ENCODE data around the gene FIGN. TPM values are rescaled to one million over a fixed set of nuclear protein-coding genes. Genes with fewer than 3 reads are reported as not detected.
A peak's percentile ranks its signal among the peaks of the same experiment; 100 is the strongest.

FIGN gene
- total RNA-seq, 1 donor from 2014 or later, result 4.3 TPM

GRCh38 chr2:163692081-163692480, 43.7 kb downstream of the FIGN start:
- Histone ChIP-seq H3K36me3 (no peaks in the 10 kb centered on the region), H3K9me3 (no peaks in the 10 kb centered on the region), H3K4me1 (peaks cover 7 to 43% of the 10 kb centered on the region in 2 donors), H3K27ac (peak overlapping the region; percentile 66 to 80), H3K4me3 (peak overlapping the region in 1 of 2 donors; percentile 23), H3K27me3 (no peaks in the 10 kb centered on the region)
- DNase-seq (ENCODE audit: low spot score in 2 of 2), result no peak
- TF ChIP-seq, protein P1, sequence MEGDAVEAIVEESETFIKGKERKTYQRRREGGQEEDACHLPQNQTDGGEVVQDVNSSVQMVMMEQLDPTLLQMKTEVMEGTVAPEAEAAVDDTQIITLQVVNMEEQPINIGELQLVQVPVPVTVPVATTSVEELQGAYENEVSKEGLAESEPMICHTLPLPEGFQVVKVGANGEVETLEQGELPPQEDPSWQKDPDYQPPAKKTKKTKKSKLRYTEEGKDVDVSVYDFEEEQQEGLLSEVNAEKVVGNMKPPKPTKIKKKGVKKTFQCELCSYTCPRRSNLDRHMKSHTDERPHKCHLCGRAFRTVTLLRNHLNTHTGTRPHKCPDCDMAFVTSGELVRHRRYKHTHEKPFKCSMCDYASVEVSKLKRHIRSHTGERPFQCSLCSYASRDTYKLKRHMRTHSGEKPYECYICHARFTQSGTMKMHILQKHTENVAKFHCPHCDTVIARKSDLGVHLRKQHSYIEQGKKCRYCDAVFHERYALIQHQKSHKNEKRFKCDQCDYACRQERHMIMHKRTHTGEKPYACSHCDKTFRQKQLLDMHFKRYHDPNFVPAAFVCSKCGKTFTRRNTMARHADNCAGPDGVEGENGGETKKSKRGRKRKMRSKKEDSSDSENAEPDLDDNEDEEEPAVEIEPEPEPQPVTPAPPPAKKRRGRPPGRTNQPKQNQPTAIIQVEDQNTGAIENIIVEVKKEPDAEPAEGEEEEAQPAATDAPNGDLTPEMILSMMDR (IDR thresholded peaks at IDR 0.05), result no peak
- intact Hi-C loops (cut with DNase I), result loop anchor here (2.0 to 5.0 kb wide), 2 partner anchors 35 to 43 kb away; no protein-coding TSS in a partner anchor

DNA sequence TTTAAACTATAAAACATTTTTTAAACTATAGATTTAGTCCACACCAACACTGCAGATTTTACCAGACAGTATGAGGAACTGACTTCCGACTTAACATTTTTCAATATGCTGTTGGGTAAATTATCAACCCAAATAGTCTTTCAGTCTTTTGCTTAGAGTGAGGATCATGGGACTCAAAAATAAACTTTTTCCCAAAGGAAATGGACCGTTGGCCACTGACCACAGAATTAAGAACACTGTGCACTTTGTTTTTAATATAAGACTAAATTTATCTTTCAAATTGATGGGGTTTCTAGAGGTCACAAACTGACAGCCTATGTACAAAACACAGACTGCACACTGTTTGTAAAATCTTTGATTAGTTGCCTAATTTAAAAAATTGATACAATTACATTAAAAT, 44.9 kb downstream of the FIGN start:
- no peak for DNase-seq (ENCODE audit: low spot score in 2 of 2)
- intact Hi-C loops (cut with DNase I), result loop anchor here (5.0 kb wide), 1 partner anchor 34 kb away; no protein-coding TSS in a partner anchor
- H3K9me3 ChIP-seq, result no peaks in the 10 kb centered on the region
- no peaks in the 10 kb centered on the region for H3K36me3 ChIP-seq
- TF ChIP-seq, protein P1 (IDR thresholded peaks at IDR 0.05), result no peak
- H3K4me3 ChIP-seq, result peak overlapping the region in 1 of 2 donors; percentile 39
- peaks cover 7 to 45% of the 10 kb centered on the region in 2 donors for H3K4me1 ChIP-seq
- no peaks in the 10 kb centered on the region for H3K27me3 ChIP-seq
- peak overlapping the region; percentile 66 to 80 for H3K27ac ChIP-seq

DNA sequence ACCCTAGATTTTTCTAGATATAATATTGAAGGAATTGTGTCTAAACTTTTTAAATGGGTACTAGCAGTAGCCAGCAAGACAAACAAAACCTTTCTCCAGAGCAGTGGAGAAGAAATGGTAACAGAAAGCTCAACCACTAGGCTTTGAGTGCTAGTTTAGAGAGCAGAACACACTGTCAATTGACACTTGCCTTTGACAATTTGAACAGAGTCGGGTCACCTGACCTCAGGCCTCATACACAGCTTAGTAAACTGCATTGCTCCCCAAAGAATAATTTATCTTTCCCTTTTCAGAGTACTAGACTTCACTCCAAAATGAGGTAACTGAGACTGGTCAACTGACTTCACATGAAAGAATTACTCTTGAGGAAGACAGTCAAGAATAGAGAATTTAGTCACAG, 48.6 kb downstream of the FIGN start:
- intact Hi-C loops (cut with DNase I), result no loop called here
- Histone ChIP-seq H3K4me1 (peaks cover 7 to 37% of the 10 kb centered on the region in 2 donors), H3K27ac (no peak overlapping the region), H3K9me3 (no peaks in the 10 kb centered on the region), H3K4me3 (no peak overlapping the region), H3K36me3 (no peaks in the 10 kb centered on the region), H3K27me3 (no peaks in the 10 kb centered on the region)
- DNase-seq (ENCODE audit: low spot score in 2 of 2), result no peak
- TF ChIP-seq, protein P1 (IDR thresholded peaks at IDR 0.05), result no peak

DNA sequence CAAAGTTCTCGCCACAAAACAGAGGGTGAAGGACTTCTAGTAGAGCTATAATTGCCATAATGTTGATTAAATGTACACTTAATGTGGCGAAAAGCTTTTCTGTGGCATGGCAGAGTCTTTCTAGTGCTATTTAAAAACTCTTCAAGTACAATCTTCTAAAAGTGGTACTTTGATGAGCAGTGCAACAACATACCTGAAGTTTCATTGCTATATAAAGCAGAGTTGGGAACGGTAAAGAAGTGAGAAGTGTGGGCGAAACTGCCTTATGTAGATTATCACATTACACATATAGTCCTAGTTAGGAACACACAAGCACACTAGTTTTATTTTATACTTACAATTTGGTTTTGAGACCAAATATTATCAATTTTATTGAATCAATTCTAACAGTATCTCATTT, 49.5 kb downstream of the FIGN start:
- H3K36me3 ChIP-seq, result no peaks in the 10 kb centered on the region
- H3K27me3 ChIP-seq, result no peaks in the 10 kb centered on the region
- no peaks in the 10 kb centered on the region for H3K9me3 ChIP-seq
- H3K27ac ChIP-seq, result no peak overlapping the region
- H3K4me3 ChIP-seq, result no peak overlapping the region
- TF ChIP-seq, protein P1 (IDR thresholded peaks at IDR 0.05), result no peak
- H3K4me1 ChIP-seq, result peaks cover 5 to 37% of the 10 kb centered on the region in 2 donors
- intact Hi-C loops (cut with DNase I), result no loop called here
- DNase-seq (ENCODE audit: low spot score in 2 of 2), result no peak

DNA sequence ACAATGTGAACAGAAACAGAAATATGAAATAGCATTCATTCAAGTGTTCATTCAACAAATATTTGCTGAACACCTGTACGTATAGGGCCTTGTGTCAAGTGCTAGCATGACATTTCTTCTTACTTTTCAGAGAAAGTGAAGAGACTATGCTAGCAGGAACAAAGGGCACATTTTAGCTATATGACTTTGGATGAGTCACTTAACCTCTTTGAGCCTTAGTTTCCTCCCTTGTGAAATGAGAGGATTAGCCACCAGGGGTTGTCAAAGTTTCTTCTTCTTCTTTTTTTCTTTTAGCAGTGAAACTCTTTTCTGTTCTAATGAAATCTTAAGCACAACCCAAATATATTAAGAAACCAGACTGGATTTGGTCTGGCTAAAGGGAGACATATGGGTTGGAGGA, 53.1 kb downstream of the FIGN start:
- Histone ChIP-seq H3K36me3 (no peaks in the 10 kb centered on the region), H3K4me1 (peaks cover 3 to 17% of the 10 kb centered on the region in 2 donors), H3K4me3 (no peak overlapping the region), H3K9me3 (no peaks in the 10 kb centered on the region), H3K27me3 (no peaks in the 10 kb centered on the region), H3K27ac (peak overlapping the region in 1 of 2 donors; percentile 30)
- intact Hi-C loops (cut with DNase I), result no loop called here
- no peak for DNase-seq (ENCODE audit: low spot score in 2 of 2)
- TF ChIP-seq, protein P1 (IDR thresholded peaks at IDR 0.05), result no peak

DNA sequence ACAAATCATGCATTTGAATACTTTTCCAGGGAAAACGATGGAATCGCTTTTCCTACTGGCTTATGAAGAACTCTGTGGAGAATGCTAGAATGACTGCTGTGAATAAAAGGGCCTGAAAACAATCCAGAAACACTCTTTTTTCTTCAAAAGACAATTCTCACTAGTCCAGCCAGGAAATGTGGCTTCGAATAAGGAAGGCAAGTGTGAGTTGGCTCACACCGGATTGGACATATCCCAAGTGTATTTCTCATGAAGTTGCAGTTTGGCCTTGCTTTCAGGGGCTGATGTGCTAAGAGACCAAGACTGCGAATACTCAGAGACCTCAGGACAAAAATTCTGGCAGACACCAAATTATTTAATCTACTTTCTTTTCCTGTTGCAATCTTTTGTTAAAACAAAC, 54.1 kb downstream of the FIGN start:
- Histone ChIP-seq H3K36me3 (no peaks in the 10 kb centered on the region), H3K4me3 (no peak overlapping the region), H3K4me1 (peaks cover 0 to 13% of the 10 kb centered on the region in 2 donors), H3K27me3 (no peaks in the 10 kb centered on the region), H3K9me3 (no peaks in the 10 kb centered on the region), H3K27ac (peak overlapping the region; percentile 29 to 55)
- TF ChIP-seq, protein P1 (IDR thresholded peaks at IDR 0.05), result no peak
- intact Hi-C loops (cut with DNase I), result no loop called here
- peak in 1 of 2 donors; percentile 73 for DNase-seq (ENCODE audit: low spot score in 2 of 2)
